Activated naive CD8-positive, alpha-beta T cell treated with anti-CD3 and anti-CD28 coated beads, Interleukin-2, amount 50 U/mL, for 24 hours (primary cell): Measurements from ENCODE around the gene GPR135.
"Not testable (repeated sequence)": the region's sequence is repeated elsewhere in the genome, so short reads cannot be mapped to it uniquely, and the experiment has no call there.

ENCODE experiments used
- ATAC-seq: fragments of 150-1000 bp; cut with Tn5 transposase; one replicate; pipeline ENCODE4 v1.10.0; 2021
- DNase-seq: peaks from one replicate; pipeline ENCODE4 v3.0.0; 2021
- H3K27ac Mint-ChIP-seq: one replicate; pipeline ENCODE4 v1.8.0; 2021; ENCODE audit warnings: mild to moderate bottlenecking, mixed read lengths
- H3K27me3 Mint-ChIP-seq: one replicate; pipeline ENCODE4 v1.8.0; 2021; ENCODE audit warnings: mixed read lengths
- H3K36me3 Mint-ChIP-seq: one replicate; pipeline ENCODE4 v1.8.0; 2021; ENCODE audit warnings: low read depth, mixed read lengths
- H3K4me1 Mint-ChIP-seq: one replicate; pipeline ENCODE4 v1.8.0; 2021; ENCODE audit warnings: mixed read lengths
- H3K4me3 Mint-ChIP-seq: one replicate; pipeline ENCODE4 v1.8.0; 2021; ENCODE audit warnings: mild to moderate bottlenecking, moderate library complexity, mixed read lengths
- H3K9me3 Mint-ChIP-seq: one replicate; pipeline ENCODE4 v1.8.0; 2021; ENCODE audit warnings: mixed read lengths

GPR135 gene

DNA sequence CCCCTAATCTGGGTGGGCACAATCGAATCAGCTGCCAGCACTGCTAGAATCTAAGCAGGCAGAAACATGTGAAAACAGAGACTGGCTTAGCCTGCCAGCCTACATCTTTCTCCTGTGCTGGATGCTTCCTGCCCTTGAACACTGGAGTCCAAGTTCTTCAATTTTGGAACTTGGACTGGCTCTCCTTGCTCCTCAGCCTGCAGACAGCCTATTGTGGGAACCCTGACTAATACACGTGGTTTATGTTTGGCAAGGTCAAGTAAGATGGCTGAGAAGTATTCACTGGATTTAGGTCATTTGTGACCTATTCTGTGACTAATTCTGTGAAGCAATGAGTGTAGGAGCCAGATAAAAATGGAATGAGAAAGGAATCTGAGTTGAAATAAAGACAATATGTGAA is 11.0 kb downstream of the GPR135 start:
- Mint-ChIP-seq H3K36me3 (peaks cover 28% of the 10 kb centered on the region), H3K4me1 (no peaks in the 10 kb centered on the region), H3K4me3 (no peak overlapping the region), H3K27me3 (no peaks in the 10 kb centered on the region), H3K9me3 (peaks cover 5% of the 10 kb centered on the region), H3K27ac (no peak overlapping the region)
- DNase-seq (no peak), ATAC-seq (no peak)

DNA sequence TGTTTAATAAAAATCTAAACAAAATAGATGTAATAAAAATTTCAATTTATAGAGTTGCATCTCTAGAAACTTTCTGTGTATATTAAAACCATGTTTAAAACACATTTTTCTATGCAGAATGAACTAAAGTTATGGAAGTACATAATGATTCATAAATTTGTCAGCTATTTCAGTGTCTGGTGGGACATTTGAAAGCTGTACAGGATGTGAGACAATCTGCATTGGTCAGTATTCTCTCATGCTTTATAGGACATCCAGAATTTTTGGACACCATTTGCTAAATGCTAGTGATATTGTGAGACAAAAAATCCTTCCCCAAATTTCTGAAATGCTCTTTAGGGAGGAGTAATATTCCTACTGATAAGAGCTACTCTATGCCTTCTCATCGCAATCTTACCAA is 13.3 kb downstream of the GPR135 start:
- DNase-seq, result no peak
- peaks cover 18% of the 10 kb centered on the region for H3K36me3 Mint-ChIP-seq
- ATAC-seq, result no peak

GRCh38 chr14:59450716-59451115 is 14.5 kb downstream of the GPR135 start:
- DNase-seq, result no peak
- Mint-ChIP-seq H3K4me3 (no peak overlapping the region), H3K27me3 (no peaks in the 10 kb centered on the region), H3K9me3 (peaks cover 1% of the 10 kb centered on the region), H3K27ac (no peak overlapping the region), H3K4me1 (no peaks in the 10 kb centered on the region), H3K36me3 (peaks cover 9% of the 10 kb centered on the region)
- ATAC-seq, result no peak

More for the DNA sequence above, 13.3 kb downstream of the GPR135 start:
- H3K4me1 Mint-ChIP-seq, result no peaks in the 10 kb centered on the region
- no peaks in the 10 kb centered on the region for H3K27me3 Mint-ChIP-seq
- no peak overlapping the region for H3K4me3 Mint-ChIP-seq
- H3K27ac Mint-ChIP-seq, result no peak overlapping the region
- H3K9me3 Mint-ChIP-seq, result peaks cover 5% of the 10 kb centered on the region

DNA sequence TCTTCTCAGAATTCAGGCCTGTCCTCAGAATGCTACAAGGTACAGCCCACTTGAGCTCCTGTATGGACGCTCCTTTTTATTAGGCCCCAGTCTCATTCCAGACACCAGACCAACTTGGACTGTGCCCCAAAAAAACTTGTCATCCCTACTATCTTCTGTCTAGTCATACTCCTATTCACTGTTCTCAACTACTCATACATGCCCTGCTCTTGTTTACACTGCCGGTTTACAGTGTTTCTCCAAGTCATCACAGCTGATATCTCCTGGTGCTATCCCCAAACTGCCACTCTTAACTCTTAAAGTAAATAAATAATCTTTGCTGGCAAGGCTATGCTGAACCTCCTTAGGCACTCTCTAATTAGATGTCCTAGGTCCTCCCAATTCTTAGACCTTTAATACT is 16.5 kb downstream of the GPR135 start:
- not testable (repeated sequence) for H3K27me3 Mint-ChIP-seq, H3K9me3 Mint-ChIP-seq, H3K36me3 Mint-ChIP-seq, H3K27ac Mint-ChIP-seq, H3K4me1 Mint-ChIP-seq, H3K4me3 Mint-ChIP-seq, ATAC-seq, DNase-seq

- no peaks in the 10 kb centered on the region for H3K36me3 Mint-ChIP-seq
- ATAC-seq (no peak), DNase-seq (no peak)
- H3K27me3 Mint-ChIP-seq, result peaks cover 3% of the 10 kb centered on the region
- no peaks in the 10 kb centered on the region for H3K9me3 Mint-ChIP-seq
- H3K4me3 Mint-ChIP-seq, result no peak overlapping the region
- no peaks in the 10 kb centered on the region for H3K4me1 Mint-ChIP-seq
- H3K27ac Mint-ChIP-seq, result no peak overlapping the region
Observed at GRCh38 chr14:59439256-59439965, 25.8 kb downstream of the GPR135 start.

GRCh38 chr14:59438195-59438647 is 27.0 kb downstream of the GPR135 start:
- Mint-ChIP-seq H3K27ac (no peak overlapping the region), H3K27me3 (peaks cover 3% of the 10 kb centered on the region), H3K9me3 (no peaks in the 10 kb centered on the region), H3K4me1 (no peaks in the 10 kb centered on the region), H3K36me3 (no peaks in the 10 kb centered on the region), H3K4me3 (no peak overlapping the region)
- no peak for DNase-seq
- ATAC-seq, result no peak

- H3K27me3 Mint-ChIP-seq, result no peaks in the 10 kb centered on the region
Observed at GRCh38 chr14:59435987-59436386, 29.2 kb downstream of the GPR135 start.

DNA sequence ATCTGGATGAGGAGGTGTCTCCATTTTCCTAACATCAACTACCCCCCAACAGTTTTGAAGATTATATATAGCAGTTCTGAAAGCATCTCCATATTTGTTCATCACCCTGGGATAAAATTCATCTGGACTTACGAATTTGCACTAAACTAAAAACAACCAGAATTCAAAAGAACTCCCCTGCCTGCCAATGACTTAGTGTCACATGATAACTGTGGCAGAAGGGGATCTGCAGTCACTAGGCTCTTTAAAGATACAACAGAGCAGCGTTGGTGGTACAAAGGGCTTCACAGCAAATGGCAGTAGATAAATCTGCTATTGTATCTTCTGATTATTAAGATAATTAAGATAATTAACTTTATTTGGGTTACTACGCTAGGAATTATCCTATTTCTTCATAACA is 30.1 kb downstream of the GPR135 start:
- no peak for DNase-seq
- no peaks in the 10 kb centered on the region for H3K27me3 Mint-ChIP-seq
- H3K4me3 Mint-ChIP-seq, result no peak overlapping the region
- no peak overlapping the region for H3K27ac Mint-ChIP-seq
- ATAC-seq, result no peak
- no peaks in the 10 kb centered on the region for H3K36me3 Mint-ChIP-seq
- H3K4me1 Mint-ChIP-seq, result no peaks in the 10 kb centered on the region
- H3K9me3 Mint-ChIP-seq, result no peaks in the 10 kb centered on the region

More at GRCh38 chr14:59435987-59436386, 29.2 kb downstream of the GPR135 start:
- DNase-seq (no peak), ATAC-seq (no peak)
- H3K4me1 Mint-ChIP-seq, result no peaks in the 10 kb centered on the region
- no peaks in the 10 kb centered on the region for H3K36me3 Mint-ChIP-seq
- H3K27ac Mint-ChIP-seq, result no peak overlapping the region
- H3K9me3 Mint-ChIP-seq, result no peaks in the 10 kb centered on the region
- no peak overlapping the region for H3K4me3 Mint-ChIP-seq

DNA sequence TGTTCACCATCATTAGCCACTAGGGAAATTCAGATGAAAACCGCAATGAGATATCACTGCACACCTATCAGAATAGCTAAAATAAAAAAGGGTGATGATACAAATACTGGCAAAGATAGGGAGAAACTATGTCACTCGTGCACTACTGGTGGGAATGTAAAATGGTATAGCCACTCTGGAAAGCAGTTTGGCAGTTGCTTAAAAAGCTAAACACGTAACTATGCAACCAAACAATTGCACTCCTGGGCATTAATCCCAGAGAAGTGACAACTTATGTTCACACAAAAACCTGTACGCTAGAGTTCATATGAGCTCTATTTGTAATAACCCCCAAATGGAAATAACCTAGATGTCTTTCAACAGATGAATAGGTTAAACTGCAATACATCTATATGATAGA is 35.4 kb downstream of the GPR135 start:
- ATAC-seq (no peak), DNase-seq (no peak)
- no peak overlapping the region for H3K4me3 Mint-ChIP-seq
- H3K36me3 Mint-ChIP-seq, result no peaks in the 10 kb centered on the region
- H3K4me1 Mint-ChIP-seq, result no peaks in the 10 kb centered on the region
- no peaks in the 10 kb centered on the region for H3K9me3 Mint-ChIP-seq
- H3K27me3 Mint-ChIP-seq, result no peaks in the 10 kb centered on the region
- H3K27ac Mint-ChIP-seq, result no peak overlapping the region

DNA sequence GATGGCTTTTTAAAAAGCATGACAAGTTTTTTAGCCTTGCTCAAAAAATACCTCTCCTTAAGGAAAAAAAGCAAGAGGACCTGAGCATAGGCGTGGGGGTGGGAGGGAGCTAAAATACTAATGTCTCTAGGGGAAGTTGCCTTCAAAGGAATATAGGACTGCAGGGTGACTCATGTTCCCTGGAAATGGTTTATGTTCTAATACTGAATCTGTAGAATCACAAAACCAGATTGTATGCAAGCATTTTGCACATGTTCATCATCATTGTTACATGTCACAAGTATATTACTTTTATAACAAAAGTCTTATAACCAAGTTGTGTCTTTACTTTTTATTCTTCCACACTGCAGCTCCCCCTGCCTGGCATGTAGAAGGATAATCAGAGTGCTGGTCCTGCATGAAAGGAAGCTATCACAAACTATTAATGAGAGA is 36.6 kb downstream of the GPR135 start:
- no peaks in the 10 kb centered on the region for H3K36me3 Mint-ChIP-seq
- no peaks in the 10 kb centered on the region for H3K4me1 Mint-ChIP-seq
- ATAC-seq (peak; percentile 10), DNase-seq (no peak)
- no peaks in the 10 kb centered on the region for H3K9me3 Mint-ChIP-seq
- no peaks in the 10 kb centered on the region for H3K27me3 Mint-ChIP-seq
- H3K27ac Mint-ChIP-seq, result no peak overlapping the region
- no peak overlapping the region for H3K4me3 Mint-ChIP-seq

- no peak for DNase-seq
- no peaks in the 10 kb centered on the region for H3K36me3 Mint-ChIP-seq
- no peaks in the 10 kb centered on the region for H3K9me3 Mint-ChIP-seq
- no peaks in the 10 kb centered on the region for H3K4me1 Mint-ChIP-seq
- H3K27me3 Mint-ChIP-seq, result no peaks in the 10 kb centered on the region
- no peak overlapping the region for H3K4me3 Mint-ChIP-seq
- H3K27ac Mint-ChIP-seq, result no peak overlapping the region
- ATAC-seq, result peak; percentile 46
Observed at GRCh38 chr14:59427653-59428580, 37.3 kb downstream of the GPR135 start.

DNA sequence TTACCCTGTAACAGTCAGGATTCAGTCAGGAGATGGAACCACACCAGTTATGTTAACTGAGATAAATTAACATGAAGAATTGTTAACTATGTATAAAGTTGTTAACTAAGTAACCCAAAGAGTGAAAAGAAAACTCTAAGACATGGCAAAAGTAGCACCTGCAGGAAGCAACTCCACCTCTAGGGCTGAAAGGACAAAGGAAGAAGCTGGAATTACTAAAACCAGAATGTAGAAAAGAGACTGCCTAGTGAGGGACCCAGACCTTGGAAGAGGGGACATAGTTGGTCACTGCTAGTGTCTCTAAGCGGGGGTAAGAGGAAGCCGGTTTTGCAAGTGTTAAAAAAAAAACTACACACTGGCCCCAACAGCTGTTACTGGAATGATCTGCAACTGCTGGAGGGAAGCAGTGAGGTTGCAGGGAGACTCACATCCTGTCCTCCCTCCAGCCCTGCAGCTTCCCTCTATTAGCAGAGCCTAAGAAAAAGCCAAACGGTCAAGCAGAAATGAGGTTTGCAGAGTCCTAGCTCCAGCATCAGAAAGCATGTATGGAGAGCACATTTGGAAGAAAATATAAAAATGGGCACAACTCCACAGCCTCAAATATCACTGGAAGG is 39.8 kb downstream of the GPR135 start:
- ATAC-seq (no peak), DNase-seq (no peak)
- H3K27me3 Mint-ChIP-seq, result no peaks in the 10 kb centered on the region
- H3K9me3 Mint-ChIP-seq, result no peaks in the 10 kb centered on the region
- H3K36me3 Mint-ChIP-seq, result no peaks in the 10 kb centered on the region
- H3K27ac Mint-ChIP-seq, result no peak overlapping the region
- no peak overlapping the region for H3K4me3 Mint-ChIP-seq
- no peaks in the 10 kb centered on the region for H3K4me1 Mint-ChIP-seq

- no peaks in the 10 kb centered on the region for H3K27me3 Mint-ChIP-seq
- H3K4me1 Mint-ChIP-seq, result no peaks in the 10 kb centered on the region
- ATAC-seq (no peak), DNase-seq (no peak)
- no peaks in the 10 kb centered on the region for H3K36me3 Mint-ChIP-seq
- H3K9me3 Mint-ChIP-seq, result no peaks in the 10 kb centered on the region
- H3K4me3 Mint-ChIP-seq, result no peak overlapping the region
- no peak overlapping the region for H3K27ac Mint-ChIP-seq
Observed at GRCh38 chr14:59424341-59425071, 40.7 kb downstream of the GPR135 start.
